ENCODE data around the gene TTLL4.

- no peak for TF ChIP-seq EZH2 (IDR thresholded peaks at IDR 0.05; ENCODE audit: borderline replicate concordance, low read length)
- no peak for TF ChIP-seq CTCF (IDR thresholded peaks at IDR 0.05; ENCODE audit: low read length)
Measured at GRCh38 chr2:218717262-218717661, 6.6 kb downstream of the TTLL4 start.
